ENCODE results near the gene ZBTB4. TPM values are rescaled to one million over a fixed set of nuclear protein-coding genes. Genes with fewer than 3 reads are reported as not detected.

Gene ZBTB4
- total RNA-seq, 1 experiment from 2014 or later, result 17.1 TPM

DNA sequence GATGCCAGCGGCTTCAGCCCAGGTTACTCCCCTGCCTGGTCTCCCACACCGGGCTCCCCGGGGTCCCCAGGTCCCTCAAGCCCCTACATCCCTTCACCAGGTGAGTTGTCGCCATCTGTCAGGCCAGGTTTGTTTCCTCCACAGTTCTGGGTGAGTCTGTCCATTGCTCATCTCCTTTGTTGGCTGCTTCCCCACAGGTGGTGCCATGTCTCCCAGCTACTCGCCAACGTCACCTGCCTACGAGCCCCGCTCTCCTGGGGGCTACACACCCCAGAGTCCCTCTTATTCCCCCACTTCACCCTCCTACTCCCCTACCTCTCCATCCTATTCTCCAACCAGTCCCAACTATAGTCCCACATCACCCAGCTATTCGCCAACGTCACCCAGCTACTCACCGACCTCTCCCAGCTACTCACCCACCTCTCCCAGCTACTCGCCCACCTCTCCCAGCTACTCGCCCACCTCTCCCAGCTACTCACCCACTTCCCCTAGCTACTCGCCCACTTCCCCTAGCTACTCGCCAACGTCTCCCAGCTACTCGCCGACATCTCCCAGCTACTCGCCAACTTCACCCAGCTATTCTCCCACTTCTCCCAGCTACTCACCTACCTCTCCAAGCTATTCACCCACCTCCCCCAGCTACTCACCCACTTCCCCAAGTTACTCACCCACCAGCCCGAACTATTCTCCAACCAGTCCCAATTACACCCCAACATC lies 33.6 kb upstream of the ZBTB4 start:
- peaks cover 41 to 65% of the 10 kb centered on the region in 2 experiments for H3K36me3 ChIP-seq (ENCODE audit: control insufficient read depth in 1 of 2, insufficient read depth in 2 of 2, low read length in 2 of 2)
- BruUV-seq (replicated peaks), result no TSS peak
- no peak overlapping the region for H3K9ac ChIP-seq (ENCODE audit: low read length)
- intact Hi-C loops (cut with micrococcal nuclease), result loop anchor here (5.0 kb wide), 1 partner anchor 174 kb away; the partner anchor contains the start of genes TP53 and WRAP53
- ATAC-seq (no peak), DNase-seq (ENCODE audit: low read depth, low spot score) (no peak)
- no peak overlapping the region for H3K27ac ChIP-seq (ENCODE audit: low read depth, low read length)
- ChIA-PET POLR2A (interaction anchor here (1.4 kb wide), 1 partner anchor 47 kb away, joined by 3 read pairs; no protein-coding TSS in a partner anchor), CTCF (interaction anchor here (3.1 to 3.9 kb wide), 2 partner anchors 10 to 48 kb away, joined by 16 to 37 read pairs; partner anchors contain the start of gene SENP3), RAD21 (ENCODE audit: low non-redundant PET in 1 of 2, low total read pairs in 2 of 2, uncharacterized antibody in 2 of 2, unreplicated experiment in 2 of 2) (interaction anchor here in 1 of 2 experiments (0.6 kb wide), 1 partner anchor 67 kb away, joined by 3 read pairs; no protein-coding TSS in a partner anchor)
- H3K4me2 ChIP-seq (ENCODE audit: low read length), result no peak overlapping the region
- no peaks in the 10 kb centered on the region for H3K27me3 ChIP-seq (ENCODE audit: insufficient read depth, low read length)
- no peak overlapping the region for H3K4me3 ChIP-seq (replicated peaks in 1 of 2; ENCODE audit: low read depth in 1 of 2, low read length in 2 of 2)
- no peaks in the 10 kb centered on the region for H4K20me1 ChIP-seq (ENCODE audit: insufficient read depth)
- peaks cover 3% of the 10 kb centered on the region; the same call in 1 of the 2 replicates for H3K79me2 ChIP-seq (ENCODE audit: insufficient read depth, low read length)
- no peak overlapping the region for H2AFZ ChIP-seq (ENCODE audit: low read depth, low read length, poor library complexity, severe bottlenecking)
- no peaks in the 10 kb centered on the region for H3K9me3 ChIP-seq (ENCODE audit: control insufficient read depth in 1 of 2, insufficient read depth in 1 of 2, low read depth in 1 of 2, low read length in 2 of 2)
- no peaks in the 10 kb centered on the region for H3K4me1 ChIP-seq (ENCODE audit: control insufficient read depth in 1 of 2, insufficient read depth in 2 of 2, low read length in 2 of 2)
- H3K9me2 ChIP-seq (ENCODE audit: insufficient read depth), result no peaks in the 10 kb centered on the region
- TF ChIP-seq ELF1 (IDR thresholded peaks at IDR 0.05; ENCODE audit: borderline replicate concordance, low read depth), result no peak

DNA sequence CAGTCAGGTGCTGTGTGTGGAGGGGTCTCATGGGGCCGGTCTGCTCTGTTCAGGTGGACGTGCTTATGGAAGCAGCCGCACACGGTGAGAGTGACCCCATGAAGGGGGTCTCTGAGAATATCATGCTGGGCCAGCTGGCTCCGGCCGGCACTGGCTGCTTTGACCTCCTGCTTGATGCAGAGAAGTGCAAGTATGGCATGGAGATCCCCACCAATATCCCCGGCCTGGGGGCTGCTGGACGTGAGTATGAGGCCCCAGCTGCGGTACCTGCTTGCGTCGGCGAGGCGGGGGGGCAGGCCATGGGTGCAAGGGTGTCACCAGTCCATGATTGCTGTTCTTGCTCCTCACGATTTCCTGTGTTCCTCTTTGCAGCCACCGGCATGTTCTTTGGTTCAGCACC lies 32.7 kb upstream of the ZBTB4 start:
- no peaks in the 10 kb centered on the region for H3K4me1 ChIP-seq (ENCODE audit: control insufficient read depth in 1 of 2, insufficient read depth in 2 of 2, low read length in 2 of 2)
- H4K20me1 ChIP-seq (ENCODE audit: insufficient read depth), result no peaks in the 10 kb centered on the region
- H3K36me3 ChIP-seq (ENCODE audit: control insufficient read depth in 1 of 2, insufficient read depth in 2 of 2, low read length in 2 of 2), result peaks cover 44 to 69% of the 10 kb centered on the region in 2 experiments
- DNase-seq (ENCODE audit: low read depth, low spot score) (no peak), ATAC-seq (no peak)
- H2AFZ ChIP-seq (ENCODE audit: low read depth, low read length, poor library complexity, severe bottlenecking), result no peak overlapping the region
- H3K4me2 ChIP-seq (ENCODE audit: low read length), result no peak overlapping the region
- intact Hi-C loops (cut with micrococcal nuclease), result loop anchor here (5.0 kb wide), 1 partner anchor 175 kb away; the partner anchor contains the start of genes TP53 and WRAP53
- no peak overlapping the region for H3K4me3 ChIP-seq (replicated peaks in 1 of 2; ENCODE audit: low read depth in 1 of 2, low read length in 2 of 2)
- H3K27me3 ChIP-seq (ENCODE audit: insufficient read depth, low read length), result no peaks in the 10 kb centered on the region
- no peak overlapping the region for H3K27ac ChIP-seq (ENCODE audit: low read depth, low read length)
- peaks cover 7% of the 10 kb centered on the region; the same call in 1 of the 2 replicates for H3K79me2 ChIP-seq (ENCODE audit: insufficient read depth, low read length)
- TF ChIP-seq EZH2phosphoT487 (IDR thresholded peaks at IDR 0.05; ENCODE audit: borderline replicate concordance), result no peak
- no peak for TF ChIP-seq JUND (IDR thresholded peaks at IDR 0.05)
- TF ChIP-seq POLR2AphosphoS5 (IDR thresholded peaks at IDR 0.05; ENCODE audit: low read depth, low read length), result no peak
- TF ChIP-seq SRF (IDR thresholded peaks at IDR 0.05; ENCODE audit: low read depth), result no peak
- no peak for TF ChIP-seq RAD21 (IDR thresholded peaks at IDR 0.05; ENCODE audit: low read depth)
- TF ChIP-seq EZH2 (IDR thresholded peaks at IDR 0.05), result no peak
- no peak for TF ChIP-seq CEBPB (IDR thresholded peaks at IDR 0.05; ENCODE audit: low read depth)
- CTCF ChIA-PET, result no interaction called here
- H3K9me2 ChIP-seq (ENCODE audit: insufficient read depth), result no peaks in the 10 kb centered on the region
- H3K9me3 ChIP-seq (ENCODE audit: control insufficient read depth in 1 of 2, insufficient read depth in 1 of 2, low read depth in 1 of 2, low read length in 2 of 2), result no peaks in the 10 kb centered on the region
- POLR2A ChIA-PET, result no interaction called here
- no peak overlapping the region for H3K9ac ChIP-seq (ENCODE audit: low read length)
- RAD21 ChIA-PET (ENCODE audit: low non-redundant PET in 1 of 2, low total read pairs in 2 of 2, uncharacterized antibody in 2 of 2, unreplicated experiment in 2 of 2), result no interaction called here
- no TSS peak for BruUV-seq (replicated peaks)

All from HCT116 (cell line).